ENCODE data around the gene THSD4. TPM values are rescaled to one million over a fixed set of nuclear protein-coding genes. Genes with fewer than 3 reads are reported as not detected.

The THSD4 gene
- total and polyA plus RNA-seq, 2 donors (not counting 1 experiment from before 2014, with no cell fraction given) = 43.1 to 95.5 TPM

DNA sequence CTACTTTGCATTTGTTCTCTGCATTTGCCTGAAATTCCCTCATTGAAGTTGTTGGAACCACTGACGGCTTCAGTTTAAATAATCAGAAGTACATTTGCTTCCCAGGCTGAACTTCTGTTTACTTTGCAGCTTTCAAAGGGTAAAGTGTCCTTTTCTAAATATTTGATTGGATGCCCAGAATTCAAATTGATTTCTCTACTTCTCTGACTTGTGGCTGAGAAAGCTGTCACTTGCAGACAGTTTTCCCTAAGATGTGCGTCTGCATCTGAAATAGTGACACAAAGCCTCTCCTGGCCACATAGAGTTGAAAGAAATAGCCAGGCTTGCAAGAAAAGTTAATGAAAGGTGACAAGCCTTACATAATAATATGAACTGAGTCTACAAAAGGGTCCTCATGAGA is 299.6 kb downstream of the THSD4 start:
- no peaks in the 10 kb centered on the region for H4K20me1 ChIP-seq (ENCODE audit: control insufficient read depth, extremely low read depth, insufficient read depth, low read length)
- H3K4me1 ChIP-seq (ENCODE audit: control insufficient read depth, extremely low read depth, insufficient read depth, low read length) = no peaks in the 10 kb centered on the region
- DNase-seq (ENCODE audit: low read depth in 2 of 2) = peak in 1 of 2 donors; percentile 40
- no peak overlapping the region for H3K9ac ChIP-seq (ENCODE audit: insufficient read depth, low read length)
- no peak overlapping the region for H3K27ac ChIP-seq (ENCODE audit: insufficient read depth, low read length)
- H3K36me3 ChIP-seq (ENCODE audit: control insufficient read depth, insufficient read depth, low read length) = peaks cover 2% of the 10 kb centered on the region
- H3K27me3 ChIP-seq (ENCODE audit: control insufficient read depth, insufficient read depth, low read length) = no peaks in the 10 kb centered on the region
- H3K79me2 ChIP-seq (ENCODE audit: control insufficient read depth, insufficient read depth, low read length) = no peaks in the 10 kb centered on the region
- H3K9me3 ChIP-seq (ENCODE audit: control insufficient read depth, insufficient read depth, low read depth, low read length) = no peaks in the 10 kb centered on the region
- no peak overlapping the region for H3K4me2 ChIP-seq (ENCODE audit: extremely low read depth, insufficient read depth, low read length)
- TF ChIP-seq, protein P1, sequence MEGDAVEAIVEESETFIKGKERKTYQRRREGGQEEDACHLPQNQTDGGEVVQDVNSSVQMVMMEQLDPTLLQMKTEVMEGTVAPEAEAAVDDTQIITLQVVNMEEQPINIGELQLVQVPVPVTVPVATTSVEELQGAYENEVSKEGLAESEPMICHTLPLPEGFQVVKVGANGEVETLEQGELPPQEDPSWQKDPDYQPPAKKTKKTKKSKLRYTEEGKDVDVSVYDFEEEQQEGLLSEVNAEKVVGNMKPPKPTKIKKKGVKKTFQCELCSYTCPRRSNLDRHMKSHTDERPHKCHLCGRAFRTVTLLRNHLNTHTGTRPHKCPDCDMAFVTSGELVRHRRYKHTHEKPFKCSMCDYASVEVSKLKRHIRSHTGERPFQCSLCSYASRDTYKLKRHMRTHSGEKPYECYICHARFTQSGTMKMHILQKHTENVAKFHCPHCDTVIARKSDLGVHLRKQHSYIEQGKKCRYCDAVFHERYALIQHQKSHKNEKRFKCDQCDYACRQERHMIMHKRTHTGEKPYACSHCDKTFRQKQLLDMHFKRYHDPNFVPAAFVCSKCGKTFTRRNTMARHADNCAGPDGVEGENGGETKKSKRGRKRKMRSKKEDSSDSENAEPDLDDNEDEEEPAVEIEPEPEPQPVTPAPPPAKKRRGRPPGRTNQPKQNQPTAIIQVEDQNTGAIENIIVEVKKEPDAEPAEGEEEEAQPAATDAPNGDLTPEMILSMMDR (conservative IDR thresholded peaks at IDR 0.05 in 1 of 2, IDR thresholded peaks at IDR 0.05 in 1 of 2; ENCODE audit: low read depth in 1 of 2, low read length in 2 of 2) = no peak
- TF ChIP-seq EZH2 (IDR thresholded peaks at IDR 0.05; ENCODE audit: low read length, missing control alignments) = no peak
- H3K4me3 ChIP-seq (replicated peaks in 1 of 4; ENCODE audit: control extremely low read depth in 1 of 4, insufficient read depth in 1 of 4, low read depth in 3 of 4, low read length in 4 of 4) = no peak overlapping the region
- H2AFZ ChIP-seq (ENCODE audit: low read length) = no peak overlapping the region

DNA sequence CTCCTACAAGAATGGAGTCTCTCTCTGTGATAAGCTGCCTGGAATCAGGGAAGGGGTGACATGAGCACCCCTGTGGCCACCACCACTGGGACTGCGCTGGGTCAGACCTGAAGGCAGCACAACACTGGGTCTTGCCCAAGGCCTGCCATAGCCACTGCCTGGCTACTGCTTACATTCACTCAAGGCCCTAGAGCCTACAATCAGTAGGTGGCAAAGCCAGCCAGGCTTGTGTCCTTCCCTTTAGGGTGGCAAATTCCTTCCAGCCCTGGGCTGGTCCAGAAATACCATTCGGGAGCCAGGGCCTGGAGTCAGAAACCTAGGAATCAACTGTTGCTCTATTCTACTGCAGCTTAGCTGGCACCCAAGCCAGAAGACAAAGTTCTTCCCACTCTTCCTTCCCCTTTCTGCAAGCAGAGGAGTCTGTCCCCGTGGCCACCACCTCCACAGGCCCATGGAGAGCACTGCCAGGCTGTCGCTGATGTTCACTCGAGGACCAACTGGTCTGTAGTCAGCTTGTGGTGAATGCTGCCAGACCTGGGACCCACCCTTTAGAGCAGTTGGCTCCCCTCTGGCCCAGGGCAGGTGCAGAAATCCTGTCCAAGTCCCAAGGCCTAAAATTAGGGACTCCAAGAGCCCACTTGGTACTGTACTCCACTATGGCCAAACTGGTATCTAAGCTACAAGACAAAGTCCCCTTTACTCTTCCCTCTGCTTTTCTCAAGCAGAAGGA is 307.4 kb downstream of the THSD4 start:
- Histone ChIP-seq H4K20me1 (ENCODE audit: control insufficient read depth, extremely low read depth, insufficient read depth, low read length) (no peaks in the 10 kb centered on the region), H3K4me1 (ENCODE audit: control insufficient read depth, extremely low read depth, insufficient read depth, low read length) (peaks cover 4% of the 10 kb centered on the region), H3K79me2 (ENCODE audit: control insufficient read depth, insufficient read depth, low read length) (no peaks in the 10 kb centered on the region), H3K9ac (ENCODE audit: insufficient read depth, low read length) (no peak overlapping the region), H3K4me3 (replicated peaks in 1 of 4; ENCODE audit: control extremely low read depth in 1 of 4, insufficient read depth in 1 of 4, low read depth in 3 of 4, low read length in 4 of 4) (no peak overlapping the region), H2AFZ (ENCODE audit: low read length) (no peak overlapping the region), H3K4me2 (ENCODE audit: extremely low read depth, insufficient read depth, low read length) (no peak overlapping the region), H3K27me3 (ENCODE audit: control insufficient read depth, insufficient read depth, low read length) (no peaks in the 10 kb centered on the region), H3K9me3 (ENCODE audit: control insufficient read depth, insufficient read depth, low read depth, low read length) (no peaks in the 10 kb centered on the region), H3K27ac (ENCODE audit: insufficient read depth, low read length) (no peak overlapping the region), H3K36me3 (ENCODE audit: control insufficient read depth, insufficient read depth, low read length) (no peaks in the 10 kb centered on the region)
- TF ChIP-seq EZH2 (IDR thresholded peaks at IDR 0.05; ENCODE audit: low read length, missing control alignments) = no peak
- TF ChIP-seq, protein P1 (conservative IDR thresholded peaks at IDR 0.05 in 1 of 2, IDR thresholded peaks at IDR 0.05 in 1 of 2; ENCODE audit: low read depth in 1 of 2, low read length in 2 of 2) = no peak
- DNase-seq (ENCODE audit: low read depth in 2 of 2) = no peak

DNA sequence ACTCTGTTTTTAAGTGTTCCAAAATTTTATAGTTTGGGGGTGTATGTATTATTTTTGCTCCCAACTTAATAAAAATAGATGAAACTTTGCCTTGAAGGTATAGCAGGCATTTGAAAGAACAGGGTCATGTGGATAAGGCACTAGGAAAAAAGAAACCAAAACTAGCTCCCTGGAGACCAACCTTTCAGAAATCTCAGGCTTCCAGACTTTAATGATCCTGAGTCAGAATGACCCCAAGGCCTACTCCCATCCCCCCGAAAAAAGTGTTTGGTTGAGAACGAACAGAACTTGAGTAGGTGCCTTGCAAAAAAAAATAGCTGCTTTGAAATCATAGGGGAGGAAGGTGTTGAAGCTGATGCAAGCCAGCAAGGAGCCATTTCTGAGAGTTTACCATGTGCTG is 309.5 kb downstream of the THSD4 start:
- H4K20me1 ChIP-seq (ENCODE audit: control insufficient read depth, extremely low read depth, insufficient read depth, low read length) = no peaks in the 10 kb centered on the region
- peak overlapping the region; percentile 70 for H3K4me2 ChIP-seq (ENCODE audit: extremely low read depth, insufficient read depth, low read length)
- TF ChIP-seq, protein P1 (conservative IDR thresholded peaks at IDR 0.05 in 1 of 2, IDR thresholded peaks at IDR 0.05 in 1 of 2; ENCODE audit: low read depth in 1 of 2, low read length in 2 of 2) = no peak
- TF ChIP-seq EZH2 (IDR thresholded peaks at IDR 0.05; ENCODE audit: low read length, missing control alignments) = no peak
- no peaks in the 10 kb centered on the region for H3K9me3 ChIP-seq (ENCODE audit: control insufficient read depth, insufficient read depth, low read depth, low read length)
- H2AFZ ChIP-seq (ENCODE audit: low read length) = no peak overlapping the region
- peak overlapping the region in 2 of 4 experiments; percentile 11 to 19 for H3K4me3 ChIP-seq (replicated peaks in 1 of 4; ENCODE audit: control extremely low read depth in 1 of 4, insufficient read depth in 1 of 4, low read depth in 3 of 4, low read length in 4 of 4)
- no peak overlapping the region for H3K9ac ChIP-seq (ENCODE audit: insufficient read depth, low read length)
- no peaks in the 10 kb centered on the region for H3K36me3 ChIP-seq (ENCODE audit: control insufficient read depth, insufficient read depth, low read length)
- peaks cover 4% of the 10 kb centered on the region for H3K4me1 ChIP-seq (ENCODE audit: control insufficient read depth, extremely low read depth, insufficient read depth, low read length)
- H3K79me2 ChIP-seq (ENCODE audit: control insufficient read depth, insufficient read depth, low read length) = no peaks in the 10 kb centered on the region
- DNase-seq (ENCODE audit: low read depth in 2 of 2) = peak in 1 of 2 donors; percentile 59
- H3K27ac ChIP-seq (ENCODE audit: insufficient read depth, low read length) = no peak overlapping the region
- no peaks in the 10 kb centered on the region for H3K27me3 ChIP-seq (ENCODE audit: control insufficient read depth, insufficient read depth, low read length)

Data from fibroblast of lung (primary cell).